ENCODE results near the gene TFDP2.

GRCh38 chr3:141945726-141946485, 203.4 kb downstream of the TFDP2 start:
- TF ChIP-seq CEBPB (IDR thresholded peaks at IDR 0.05), result no peak
- TF ChIP-seq MAX (IDR thresholded peaks at IDR 0.05), result no peak
- no peak for TF ChIP-seq TAF1 (IDR thresholded peaks at IDR 0.05; ENCODE audit: low read depth)
- no peak for TF ChIP-seq EP300 (IDR thresholded peaks at IDR 0.05; ENCODE audit: borderline replicate concordance)
- no peak for TF ChIP-seq REST (IDR thresholded peaks at IDR 0.05; ENCODE audit: low read depth)
- no peak for TF ChIP-seq USF1 (IDR thresholded peaks at IDR 0.05)
- TF ChIP-seq YY1 (IDR thresholded peaks at IDR 0.05; ENCODE audit: low read depth), result no peak
